ENCODE data around the gene NEURL4.

DNA sequence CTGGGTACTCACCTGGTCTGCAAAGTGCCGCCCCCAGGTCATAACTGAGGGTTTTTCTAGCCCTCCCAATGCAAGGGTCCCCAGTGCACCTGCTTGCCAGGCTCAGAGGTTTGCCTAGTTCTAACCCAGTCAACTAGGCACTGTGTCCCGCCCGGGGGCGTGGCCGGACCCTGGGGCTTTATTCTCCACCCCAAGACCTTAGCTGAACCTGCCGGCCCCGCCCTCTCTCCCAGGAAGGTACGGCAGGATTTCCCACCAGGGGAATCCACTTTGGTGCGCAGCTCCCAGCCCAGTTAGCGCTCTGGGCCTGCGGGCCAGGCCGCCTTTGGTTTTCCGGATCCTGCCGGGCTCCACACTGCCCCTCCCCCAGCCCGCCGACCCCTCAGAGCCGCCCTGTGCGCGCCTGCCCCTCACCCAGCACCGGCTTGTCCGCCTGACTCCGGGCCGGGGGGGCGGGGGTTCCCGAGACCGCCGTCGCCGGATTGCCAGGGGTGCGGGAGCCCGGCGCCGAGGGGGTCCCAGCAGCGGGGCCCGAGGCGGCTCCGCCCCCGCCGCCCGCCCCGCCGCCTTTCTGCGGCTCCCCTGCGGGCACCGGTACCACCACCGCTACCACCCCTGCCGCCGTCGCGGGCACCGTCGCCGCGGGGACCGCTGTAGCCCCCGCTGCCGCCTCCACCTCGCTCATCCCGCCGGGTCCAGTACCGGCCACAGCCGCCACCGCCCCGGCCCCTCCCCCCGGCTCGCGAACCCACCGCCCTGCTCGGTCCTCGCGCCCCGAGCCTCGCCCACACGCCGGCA is 35.1 kb downstream of the NEURL4 start:
- TF ChIP-seq PATZ1 (CRISPR knock-in tag; IDR thresholded peaks at IDR 0.05; ENCODE audit: borderline replicate concordance) (no peak), ZFP3 (CRISPR knock-in tag; IDR thresholded peaks at IDR 0.05) (no peak), CREB5 (CRISPR knock-in tag; IDR thresholded peaks at IDR 0.05; ENCODE audit: low read depth) (no peak), RARB (CRISPR knock-in tag; IDR thresholded peaks at IDR 0.05) (no peak), TOX (CRISPR knock-in tag; IDR thresholded peaks at IDR 0.05; ENCODE audit: borderline replicate concordance) (no peak), ZNF8 (CRISPR knock-in tag; IDR thresholded peaks at IDR 0.05) (no peak), ARNTL (CRISPR knock-in tag; IDR thresholded peaks at IDR 0.05; ENCODE audit: borderline replicate concordance, low read depth) (no peak)
